Stomach (tissue), 4 donors: ENCODE results near the gene C3orf20.

Source experiments
- CTCF ChIP-seq, 7 experiments: fragments of 450-650 bp in 4 of 7; fragments of 200-600 bp in 3 of 7; sonication (generic) in 3 of 7; IDR thresholded peaks; one replicate each; pipeline ENCODE4 v1.5.1; 2016 to 2019; ENCODE audit warnings: antibody characterized with exemption in 7 of 7, control low read depth in 2 of 7, mild to moderate bottlenecking in 1 of 7
- POLR2A ChIP-seq, 4 donors: fragments of 450-650 bp; IDR thresholded peaks; one replicate each; pipeline ENCODE4 v1.6.1; 2016; ENCODE audit warnings: antibody characterized with exemption in 4 of 4, control low read depth in 2 of 4, mild to moderate bottlenecking in 1 of 4, moderate library complexity in 1 of 4
- POLR2AphosphoS5 ChIP-seq, 3 donors: sonication (generic); formaldehyde crosslinking; IDR thresholded peaks; one replicate each; pipeline ENCODE4 v1.6.1; 2016; ENCODE audit warnings: antibody characterized with exemption in 3 of 3

GRCh38 chr3:14689247-14689980, 14.5 kb downstream of the C3orf20 start:
- TF ChIP-seq CTCF (IDR thresholded peaks at IDR 0.05): no peak
- TF ChIP-seq POLR2AphosphoS5 (IDR thresholded peaks at IDR 0.05): no peak
- no peak for TF ChIP-seq POLR2A (IDR thresholded peaks at IDR 0.05)
